Neuronal stem cell (in vitro differentiated cells): ENCODE measurements around the gene RAB17.

Experiments used
- DNase-seq: peaks from one replicate; pipeline ENCODE4 v3.0.0-alpha.2; 2013; ENCODE audit warnings: low spot score
- H2AFZ ChIP-seq: one replicate; pipeline ENCODE4 v1.6.1; 2013; ENCODE audit warnings: mild to moderate bottlenecking, low read length, inconsistent platforms
- H2AK5ac ChIP-seq: 2 replicates; pipeline ENCODE4 v1.6.1; 2013; ENCODE audit warnings: low read depth, mild to moderate bottlenecking, inconsistent platforms, low read length, moderate library complexity, mixed read lengths
- H2BK120ac ChIP-seq: 2 replicates; pipeline ENCODE4 v1.6.1; 2013; ENCODE audit warnings: low read depth, mild to moderate bottlenecking, inconsistent platforms, low read length, moderate library complexity, mixed read lengths
- H2BK12ac ChIP-seq: one replicate; pipeline ENCODE4 v1.6.1; 2013; ENCODE audit warnings: low read length, inconsistent platforms
- H2BK15ac ChIP-seq: 2 replicates; pipeline ENCODE4 v1.6.1; 2013; ENCODE audit warnings: mild to moderate bottlenecking, low read length, inconsistent platforms, mixed read lengths
- H2BK5ac ChIP-seq: one replicate; pipeline ENCODE4 v1.6.1; 2013; ENCODE audit warnings: inconsistent platforms, mild to moderate bottlenecking, low read length, moderate library complexity
- H3K14ac ChIP-seq: one replicate; pipeline ENCODE4 v1.6.1; 2013; ENCODE audit warnings: low read length, inconsistent platforms
- H3K18ac ChIP-seq: 2 replicates; pipeline ENCODE4 v1.6.1; 2013; ENCODE audit warnings: low read length, inconsistent platforms
- H3K23ac ChIP-seq: 2 replicates; pipeline ENCODE4 v1.6.1; 2013; ENCODE audit warnings: low read depth, mild to moderate bottlenecking, mixed read lengths, low read length, inconsistent platforms; ENCODE audit not compliant: poor library complexity
- H3K27ac ChIP-seq: replicated peaks from 3 replicates; pipeline ENCODE4 v1.5.1; 2013; ENCODE audit warnings: low read length, inconsistent platforms
- H3K27me3 ChIP-seq, 3 experiments: 2 replicates each; pipeline ENCODE4 v1.6.1; 2013; ENCODE audit warnings: low read length in 3 of 3, mild to moderate bottlenecking in 2 of 3, inconsistent platforms in 1 of 3, low read depth in 1 of 3, mixed read lengths in 1 of 3, moderate library complexity in 1 of 3; ENCODE audit not compliant: control insufficient read depth in 3 of 3, insufficient read depth in 3 of 3
- H3K36me3 ChIP-seq, 2 donors: replicated peaks in 1 of 2; 2 replicates each; pipeline ENCODE4 v1.6.1; 2013; ENCODE audit warnings: low read length in 2 of 2; ENCODE audit not compliant: control insufficient read depth in 2 of 2, insufficient read depth in 2 of 2
- H3K4ac ChIP-seq: 2 replicates; pipeline ENCODE4 v1.6.1; 2013; ENCODE audit warnings: inconsistent platforms, mild to moderate bottlenecking, low read length, moderate library complexity
- H3K4me1 ChIP-seq, 2 donors: 1 replicate in 1 of 2; 2 replicates in 1 of 2; pipeline ENCODE4 v1.6.1; 2013; ENCODE audit warnings: low read length in 2 of 2, low read depth in 1 of 2; ENCODE audit not compliant: control insufficient read depth in 2 of 2, insufficient read depth in 1 of 2
- H3K4me2 ChIP-seq: one replicate; pipeline ENCODE4 v1.6.1; 2013; ENCODE audit warnings: mild to moderate bottlenecking, low read length, inconsistent platforms; ENCODE audit not compliant: insufficient read depth, poor library complexity, severe bottlenecking
- H3K4me3 ChIP-seq, 2 donors: 2 replicates each; pipeline ENCODE4 v1.5.1; 2013; ENCODE audit warnings: low read length in 2 of 2, mild to moderate bottlenecking in 2 of 2, inconsistent platforms in 1 of 2, moderate library complexity in 1 of 2
- H3K79me1 ChIP-seq: one replicate; pipeline ENCODE4 v1.6.1; 2013; ENCODE audit warnings: low read depth, mild to moderate bottlenecking, inconsistent platforms, low read length, moderate library complexity
- H3K9ac ChIP-seq: one replicate; pipeline ENCODE4 v1.6.1; 2013; ENCODE audit warnings: mild to moderate bottlenecking, low read depth, low read length, inconsistent platforms; ENCODE audit not compliant: poor library complexity
- H3K9me3 ChIP-seq, 2 donors: replicated peaks in 1 of 2; 2 replicates each; pipeline versions ENCODE3 to v1.6.1; 2013; ENCODE audit warnings: low read length in 2 of 2, mild to moderate bottlenecking in 2 of 2, inconsistent platforms in 1 of 2, low read depth in 1 of 2, mixed read lengths in 1 of 2, moderate library complexity in 1 of 2; ENCODE audit not compliant: control insufficient read depth in 2 of 2, insufficient read depth in 1 of 2
- H4K8ac ChIP-seq: one replicate; pipeline ENCODE4 v1.6.1; 2013; ENCODE audit warnings: low read depth, mild to moderate bottlenecking, inconsistent platforms, low read length, moderate library complexity
- H4K91ac ChIP-seq: one replicate; pipeline ENCODE4 v1.6.1; 2013; ENCODE audit warnings: low read length, low read depth, mild to moderate bottlenecking, inconsistent platforms; ENCODE audit not compliant: poor library complexity
- WGBS, 2 donors: extraction: QIAGEN DNeasy Blood & Tissue Kit; methylation state at CpG; one replicate each; pipeline ENCODE4 v1.1.7; 2013; ENCODE audit warnings: missing lambda C conversion rate in 2 of 2, mixed read lengths in 1 of 2; ENCODE audit not compliant: insufficient read length in 2 of 2, insufficient replicate concordance in 1 of 2; ENCODE audit errors: extremely low coverage in 2 of 2; 5-methylcytosine and 5-hydroxymethylcytosine counted together

The RAB17 gene

GRCh38 chr2:237585590-237586221 lies 4.8 kb downstream of the RAB17 start:
- no CpG with 5 or more reads among the region's 15 CpGs for WGBS, 2 donors
- no peak for DNase-seq

GRCh38 chr2:237583385-237584295 lies 6.9 kb downstream of the RAB17 start:
- H3K36me3 ChIP-seq: no peaks in the 10 kb centered on the region
- no peak overlapping the region for H3K4ac ChIP-seq
- no peak overlapping the region for H2BK120ac ChIP-seq
- H4K91ac ChIP-seq: no peak overlapping the region
- H2BK15ac ChIP-seq: no peak overlapping the region
- no CpG with 5 or more reads among the region's 19 CpGs for WGBS, 2 donors
- peak overlapping the region; percentile 25 for H2AFZ ChIP-seq
- H3K9ac ChIP-seq: no peak overlapping the region
- no peak overlapping the region for H2BK5ac ChIP-seq
- no peak overlapping the region for H3K27ac ChIP-seq
- H3K9me3 ChIP-seq: peaks cover 0 to 3% of the 10 kb centered on the region in 2 donors
- H3K27me3 ChIP-seq: peaks cover 0 to 6% (median 0%) of the 10 kb centered on the region in 3 experiments
- no peak overlapping the region for H2BK12ac ChIP-seq
- no peak overlapping the region for H2AK5ac ChIP-seq
- H4K8ac ChIP-seq: no peak overlapping the region
- H3K23ac ChIP-seq: no peak overlapping the region
- no peak overlapping the region for H3K4me2 ChIP-seq
- peaks cover 0 to 7% of the 10 kb centered on the region in 2 donors for H3K4me1 ChIP-seq
- no peak for DNase-seq
- H3K14ac ChIP-seq: no peak overlapping the region
- H3K79me1 ChIP-seq: peaks cover 2% of the 10 kb centered on the region
- H3K18ac ChIP-seq: no peak overlapping the region
- H3K4me3 ChIP-seq: no peak overlapping the region

More at GRCh38 chr2:237585590-237586221, 4.8 kb downstream of the RAB17 start:
- no peak overlapping the region for H3K27ac ChIP-seq
- H2AK5ac ChIP-seq: peak overlapping the region; percentile 73
- no peak overlapping the region for H3K4ac ChIP-seq
- no peaks in the 10 kb centered on the region for H3K27me3 ChIP-seq
- H3K4me2 ChIP-seq: no peak overlapping the region
- H2BK12ac ChIP-seq: no peak overlapping the region
- H2BK5ac ChIP-seq: no peak overlapping the region
- no peak overlapping the region for H3K4me3 ChIP-seq
- H3K18ac ChIP-seq: peak overlapping the region; percentile 44
- no peak overlapping the region for H3K14ac ChIP-seq
- no peaks in the 10 kb centered on the region for H3K36me3 ChIP-seq
- peak overlapping the region; percentile 48 for H4K91ac ChIP-seq
- no peak overlapping the region for H4K8ac ChIP-seq
- H3K4me1 ChIP-seq: peaks cover 2 to 7% of the 10 kb centered on the region in 2 donors
- H3K79me1 ChIP-seq: peaks cover 2% of the 10 kb centered on the region
- H3K9me3 ChIP-seq: peaks cover 0 to 3% of the 10 kb centered on the region in 2 donors
- no peak overlapping the region for H2AFZ ChIP-seq
- H3K9ac ChIP-seq: no peak overlapping the region
- H2BK15ac ChIP-seq: no peak overlapping the region
- H3K23ac ChIP-seq: no peak overlapping the region
- no peak overlapping the region for H2BK120ac ChIP-seq

GRCh38 chr2:237581751-237582746 lies 8.5 kb downstream of the RAB17 start:
- no peak overlapping the region for H3K27ac ChIP-seq
- no CpG with 5 or more reads among the region's 25 CpGs for WGBS, 2 donors
- no peak overlapping the region for H3K23ac ChIP-seq

More at GRCh38 chr2:237581751-237582746, 8.5 kb downstream of the RAB17 start:
- Histone ChIP-seq H2BK5ac (no peak overlapping the region), H3K18ac (peak overlapping the region; percentile 88), H3K36me3 (no peaks in the 10 kb centered on the region), H3K9me3 (no peaks in the 10 kb centered on the region), H3K4me2 (peak overlapping the region; percentile 21), H2AK5ac (no peak overlapping the region), H3K4ac (no peak overlapping the region), H2BK15ac (peak overlapping the region; percentile 34), H3K4me1 (peaks cover 0 to 7% of the 10 kb centered on the region in 2 donors), H4K91ac (no peak overlapping the region), H3K9ac (peak overlapping the region; percentile 57), H3K79me1 (peaks cover 2% of the 10 kb centered on the region), H2AFZ (peak overlapping the region; percentile 58), H4K8ac (no peak overlapping the region), H3K14ac (no peak overlapping the region), H2BK12ac (no peak overlapping the region), H3K4me3 (peak overlapping the region in 1 of 2 donors; percentile 50), H2BK120ac (no peak overlapping the region), H3K27me3 (peaks cover 0 to 13% (median 0%) of the 10 kb centered on the region in 3 experiments)
- peak; percentile 35 for DNase-seq
